GM18870 (cell line): ENCODE data around the gene LHB.
"Not testable (repeated sequence)": the region's sequence is repeated elsewhere in the genome, so short reads cannot be mapped to it uniquely, and the experiment has no call there.

Source experiments
- ATAC-seq: cut with Tn5 transposase; IDR thresholded peaks from one replicate; pipeline ENCODE4 v1.9.1; 2021; ENCODE audit warnings: moderate library complexity; ENCODE audit not compliant: unreplicated experiment

Gene LHB

GRCh38 chr19:49017041-49017665 is at the start of gene LHB:
Gene LHB, minus strand, starts transcription at chr19:49017091. Its CDS starts 10 bp downstream, at chr19:49017081.
- no peak for ATAC-seq

DNA sequence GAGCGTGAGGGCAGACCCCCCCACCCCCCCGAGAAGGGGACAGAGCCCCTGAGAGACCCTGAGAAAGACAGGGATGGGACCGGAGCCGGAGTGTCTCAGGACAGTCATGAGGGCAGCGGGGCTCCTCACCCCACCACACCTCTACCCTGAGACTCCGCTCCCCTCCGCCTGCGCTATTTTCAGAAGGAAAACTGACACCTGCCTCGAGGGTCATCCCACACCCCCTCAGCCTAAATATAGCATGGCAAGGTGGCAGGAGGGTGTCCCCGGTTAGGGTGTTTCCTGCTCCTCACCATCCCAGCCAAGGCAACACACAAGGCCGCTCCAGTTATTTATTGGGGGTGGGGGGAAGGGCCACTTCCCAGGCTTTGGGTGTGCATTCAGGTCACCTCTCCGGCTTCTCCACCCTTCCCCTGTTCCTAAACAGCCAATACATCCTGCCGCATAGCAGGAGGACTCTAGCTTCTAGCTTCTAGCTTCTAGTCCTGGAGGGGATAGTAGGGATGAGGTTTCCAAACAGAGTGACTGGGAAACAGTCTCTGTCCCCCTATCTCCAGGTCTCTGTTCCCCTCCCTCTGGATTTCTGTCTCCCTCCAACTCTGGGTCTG is 49.1 kb upstream of the LHB start:
- ATAC-seq, result no peak

DNA sequence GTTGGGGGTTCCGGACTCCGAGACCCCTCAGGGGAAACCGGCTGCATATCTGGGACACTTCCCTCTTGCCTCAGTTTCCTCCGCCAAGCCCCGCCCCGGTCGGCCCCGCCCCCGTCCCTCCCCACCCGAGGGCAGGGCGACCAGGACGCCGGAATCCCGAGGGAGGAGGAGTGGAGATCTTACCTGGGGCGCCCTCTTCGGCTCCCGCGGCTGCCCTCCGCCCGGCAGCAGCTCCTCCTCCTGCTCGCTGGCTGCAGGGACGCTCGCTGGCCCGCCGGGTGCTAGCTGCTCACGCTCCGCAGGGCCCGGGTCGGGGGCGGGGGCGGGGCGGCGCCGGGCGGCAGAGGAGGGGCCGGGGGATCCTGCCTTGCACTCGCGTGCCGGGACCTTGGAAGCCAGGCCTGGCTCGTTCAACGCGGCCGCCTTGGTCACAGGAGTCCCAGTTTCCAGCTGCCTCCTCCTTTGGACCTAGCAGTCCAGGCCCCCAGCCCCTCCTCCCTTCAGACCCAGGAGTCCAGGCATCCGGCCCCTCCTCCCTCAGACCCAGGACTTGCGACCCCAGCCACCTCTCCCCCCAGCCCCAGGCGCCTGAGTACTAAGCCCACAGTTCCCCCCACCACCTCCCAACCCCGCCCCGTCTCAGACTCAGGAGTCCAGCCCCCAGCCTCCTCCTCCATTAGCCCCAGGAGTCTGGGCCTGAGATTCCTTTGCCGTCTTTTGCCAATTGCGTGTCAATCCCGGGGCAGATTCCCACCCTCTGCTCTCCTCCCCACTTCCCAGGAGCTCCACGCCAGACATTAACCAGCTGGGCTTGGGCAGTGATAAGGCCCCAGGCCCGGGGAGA is 48.1 kb upstream of the LHB start, which contains the start of gene NTF4:
Gene NTF4 (minus strand): TSS at position 51 of the 844 bp plus-strand sequence. CDS start 2,821 bp downstream, outside the sequence.
- ATAC-seq, result no peak

GRCh38 chr19:49064029-49064629 is 47.2 kb upstream of the LHB start:
- no peak for ATAC-seq

- ATAC-seq, result no peak
Observed at GRCh38 chr19:49061445-49061844, 44.6 kb upstream of the LHB start.

DNA sequence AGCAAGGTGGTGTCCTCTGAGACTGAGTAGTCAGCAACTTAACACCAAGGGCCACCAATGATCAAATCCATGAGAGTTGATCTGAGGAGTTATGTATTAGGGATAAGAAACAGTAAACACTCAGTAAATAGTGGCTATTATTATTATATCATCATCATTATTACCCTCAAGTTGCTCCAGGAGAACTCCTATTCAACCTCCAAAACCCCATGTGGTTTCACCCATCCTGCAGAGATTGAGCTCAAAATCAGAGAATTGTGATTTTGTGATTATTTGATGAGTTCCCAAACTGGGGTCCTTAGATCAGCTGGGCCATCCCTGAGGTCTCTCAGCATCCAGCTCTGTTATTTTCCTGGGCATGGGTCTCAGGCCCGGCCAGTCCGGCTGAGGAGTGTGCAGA is 44.1 kb upstream of the LHB start:
- no peak for ATAC-seq

DNA sequence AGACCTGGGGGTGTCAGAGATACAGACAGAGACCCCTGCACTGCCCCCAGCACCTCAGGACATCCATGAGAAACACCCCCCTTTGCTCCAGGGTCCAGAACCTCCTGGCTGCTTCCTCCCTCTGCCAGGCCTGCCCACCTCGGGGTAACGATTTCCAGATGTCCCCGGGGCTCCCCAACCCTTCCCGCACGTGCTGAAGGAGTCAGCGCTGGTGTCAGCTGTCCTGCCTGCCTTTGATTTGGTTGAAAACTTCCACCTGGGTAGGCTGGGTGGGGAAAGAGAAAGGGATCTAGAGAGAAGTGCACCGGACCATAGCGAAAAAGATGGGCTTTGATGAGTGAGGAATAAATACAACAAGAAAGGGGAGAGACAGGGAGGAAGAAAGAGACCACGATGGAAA is 42.2 kb upstream of the LHB start:
- ATAC-seq, result no peak

GRCh38 chr19:49058562-49058961 is 41.7 kb upstream of the LHB start:
- ATAC-seq, result no peak

- ATAC-seq, result no peak
Observed at GRCh38 chr19:49057636-49058234, 40.8 kb upstream of the LHB start, which contains the start of gene CGB7. Gene CGB7, minus strand, starts transcription at chr19:49057749. Its CDS starts 2,374 bp downstream, at chr19:49055375.

GRCh38 chr19:49056902-49057596 is 40.2 kb upstream of the LHB start:
- ATAC-seq, result not testable (repeated sequence)

GRCh38 chr19:49056101-49056901 is 39.4 kb upstream of the LHB start:
- ATAC-seq, result no peak

DNA sequence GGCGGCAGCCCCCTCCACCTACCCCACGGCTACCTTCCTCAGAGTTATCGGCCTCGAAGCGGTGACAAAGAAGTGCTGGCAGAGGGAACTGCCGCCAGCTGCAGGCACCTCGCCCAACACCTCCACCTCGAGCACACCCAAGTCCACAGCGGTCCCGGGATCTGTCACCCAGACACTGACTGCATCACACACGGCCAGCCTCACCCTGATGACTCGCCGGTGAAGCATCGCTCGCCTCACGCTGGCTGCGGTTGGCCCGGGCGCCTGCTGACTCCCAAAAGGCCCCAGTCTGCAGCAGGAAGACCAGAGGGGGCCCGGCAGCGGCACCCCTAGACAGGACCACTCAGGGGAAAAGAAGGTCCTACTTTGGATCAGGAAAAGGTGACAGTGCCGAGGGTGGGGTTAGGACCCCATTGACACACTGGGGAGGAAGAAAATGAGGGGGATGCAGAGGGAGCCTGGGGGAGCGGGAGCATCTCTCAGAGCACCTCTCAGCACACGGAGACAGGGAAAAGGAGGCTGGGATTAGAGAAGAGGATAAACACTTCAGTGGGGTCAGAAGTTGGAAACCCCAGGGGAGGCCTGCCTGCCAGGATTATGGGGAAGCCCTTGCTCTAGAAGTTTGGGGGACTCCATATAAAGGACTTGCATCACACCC is 33.6 kb upstream of the LHB start:
- not testable (repeated sequence) for ATAC-seq

DNA sequence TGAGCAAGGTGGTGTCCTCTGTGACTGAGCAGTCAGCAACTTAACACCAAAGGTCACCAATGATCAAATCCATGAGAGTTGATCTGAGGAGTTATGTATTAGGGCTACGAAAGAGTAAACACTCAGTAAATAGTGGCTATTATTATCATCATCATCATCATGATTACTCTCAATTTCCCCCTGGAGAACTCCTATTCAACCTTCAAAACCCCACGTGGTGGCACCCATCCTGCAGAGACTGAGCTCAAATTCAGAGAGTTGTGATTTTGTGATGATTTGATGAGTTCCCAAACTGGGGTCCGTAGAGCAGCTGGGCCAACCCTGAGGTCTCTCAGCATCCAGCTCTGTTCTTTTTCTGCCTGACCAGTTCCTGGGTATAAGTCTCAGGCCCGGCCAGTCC is 32.9 kb upstream of the LHB start:
- not testable (repeated sequence) for ATAC-seq

- ATAC-seq, result not testable (repeated sequence)
Observed at GRCh38 chr19:49049011-49049410, 32.1 kb upstream of the LHB start, which contains the start of gene CGB8. Gene CGB8, minus strand, starts transcription at chr19:49049111. Its CDS starts 372 bp downstream, at chr19:49048739.

GRCh38 chr19:49043548-49043947 is 26.7 kb upstream of the LHB start, which contains the start of gene CGB5:
Gene CGB5, plus strand, starts transcription at chr19:49043848. Its CDS starts 362 bp downstream, at chr19:49044210.
- ATAC-seq, result not testable (repeated sequence)

GRCh38 chr19:49042666-49043065 is 25.8 kb upstream of the LHB start:
- ATAC-seq, result not testable (repeated sequence)

DNA sequence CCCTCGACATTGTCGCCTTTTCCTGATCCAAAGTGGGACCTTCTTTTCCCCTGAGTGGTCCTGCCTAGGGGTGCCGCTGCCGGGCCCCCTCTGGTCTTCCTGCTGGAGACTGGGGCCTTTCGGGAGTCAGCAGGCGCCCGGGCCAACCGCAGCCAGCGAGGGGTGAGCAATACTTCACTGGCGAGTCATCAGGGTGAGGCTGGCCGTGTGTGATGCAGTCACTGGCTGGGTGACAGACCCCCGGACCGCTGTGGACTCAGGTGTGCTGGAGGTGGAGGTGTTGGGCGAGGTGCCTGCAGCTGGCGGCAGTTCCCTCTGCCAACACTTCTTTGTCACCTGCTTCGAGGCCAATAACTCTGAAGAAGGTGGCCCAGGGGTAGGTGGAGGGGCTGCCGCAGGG is 25.3 kb upstream of the LHB start:
- no peak for ATAC-seq

DNA sequence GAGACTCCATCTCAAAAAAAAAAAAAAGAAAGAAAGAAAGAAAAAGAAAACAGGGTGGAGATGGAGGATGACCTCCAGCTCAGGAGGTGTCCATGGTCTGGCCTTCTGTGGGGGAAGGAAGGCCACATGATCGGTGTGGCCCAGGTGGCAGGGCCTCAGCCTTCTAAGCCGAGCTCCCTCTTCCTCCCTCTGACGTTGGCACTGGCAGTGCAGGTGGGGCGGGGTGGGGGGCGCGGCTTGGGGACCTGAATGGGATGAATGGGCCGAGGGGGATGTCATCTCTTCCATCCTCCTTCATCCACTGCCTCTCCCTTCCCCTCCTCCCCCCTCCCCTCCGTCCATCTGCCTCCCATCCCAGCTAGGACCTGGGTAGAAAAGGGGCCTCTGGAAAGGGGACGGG is 22.8 kb upstream of the LHB start:
- ATAC-seq, result not testable (repeated sequence)
